MM.1S (cell line): Measurements from ENCODE around the gene FGL2.

Experiments used
- DNase-seq: peaks from one replicate; pipeline ENCODE4 v3.0.0-alpha.2; 2015
- H2AFZ ChIP-seq: fragments of 300-600 bp; sonication (generic); 2 replicates; pipeline ENCODE4 v1.6.0; 2016; ENCODE audit warnings: antibody characterized with exemption, low read length
- H3F3A ChIP-seq: fragments of 300-600 bp; sonication (generic); 2 replicates; pipeline ENCODE4 v1.6.1; 2016; ENCODE audit warnings: mild to moderate bottlenecking, antibody characterized with exemption, low read length, moderate library complexity, mixed read lengths; ENCODE audit not compliant: insufficient read depth
- H3K27ac ChIP-seq: fragments of 300-600 bp; sonication (generic); 2 replicates; pipeline ENCODE4 v1.5.1; 2016; ENCODE audit warnings: mild to moderate bottlenecking, low read length
- H3K27me3 ChIP-seq: fragments of 300-600 bp; sonication (generic); replicated peaks from 2 replicates; pipeline ENCODE4 v1.6.0; 2016; ENCODE audit warnings: low read length; ENCODE audit not compliant: insufficient read depth
- H3K36me3 ChIP-seq: fragments of 300-600 bp; sonication (generic); replicated peaks from 2 replicates; pipeline ENCODE4 v1.6.1; 2016; ENCODE audit warnings: mild to moderate bottlenecking, low read length, mixed read lengths; ENCODE audit not compliant: insufficient read depth
- H3K4me1 ChIP-seq: fragments of 300-600 bp; sonication (generic); 2 replicates; pipeline ENCODE4 v1.6.1; 2016; ENCODE audit warnings: low read length, mixed read lengths
- H3K4me2 ChIP-seq: fragments of 300-600 bp; sonication (generic); 2 replicates; pipeline ENCODE4 v1.6.0; 2016; ENCODE audit warnings: low read depth, low read length
- H3K4me3 ChIP-seq: fragments of 300-600 bp; sonication (generic); 2 replicates; pipeline ENCODE4 v1.5.1; 2016; ENCODE audit warnings: low read length, mixed read lengths
- H3K79me2 ChIP-seq: fragments of 300-600 bp; sonication (generic); 2 replicates; pipeline ENCODE4 v1.6.1; 2016; ENCODE audit warnings: mixed run types, low read length, mixed read lengths
- H3K9ac ChIP-seq: fragments of 300-600 bp; sonication (generic); 2 replicates; pipeline ENCODE4 v1.6.1; 2016; ENCODE audit warnings: low read length, mixed read lengths
- H3K9me2 ChIP-seq: fragments of 300-600 bp; sonication (generic); replicated peaks from 2 replicates; pipeline ENCODE4 v1.6.1; 2016; ENCODE audit warnings: mild to moderate bottlenecking, low read length, mixed read lengths; ENCODE audit not compliant: insufficient read depth
- H3K9me3 ChIP-seq: fragments of 300-600 bp; sonication (generic); replicated peaks from 2 replicates; pipeline ENCODE4 v1.6.1; 2016; ENCODE audit warnings: mild to moderate bottlenecking, low read length, mixed read lengths; ENCODE audit not compliant: insufficient read depth
- H4K20me1 ChIP-seq: fragments of 300-600 bp; sonication (generic); 2 replicates; pipeline ENCODE4 v1.6.1; 2016; ENCODE audit warnings: mild to moderate bottlenecking, low read length, moderate library complexity, mixed read lengths; ENCODE audit not compliant: insufficient read depth
- EZH2 ChIP-seq: fragments of 300-600 bp; sonication (generic); optimal IDR thresholded peaks from 2 replicates; pipeline ENCODE3; 2017; ENCODE audit warnings: low read depth, mild to moderate bottlenecking, antibody characterized with exemption, low read length, mixed read lengths
- EZH2phosphoT487 ChIP-seq: fragments of 300-600 bp; sonication (generic); IDR thresholded peaks from 2 replicates; pipeline ENCODE4 v1.6.1; 2018; ENCODE audit warnings: antibody characterized with exemption, low read length
- TF ChIP-seq, protein P1 (sequence below): fragments of 300-600 bp; sonication (generic); IDR thresholded peaks from 2 replicates; pipeline ENCODE4 v1.5.1; 2016; ENCODE audit warnings: antibody characterized with exemption, low read length, mixed read lengths

FGL2 gene

DNA sequence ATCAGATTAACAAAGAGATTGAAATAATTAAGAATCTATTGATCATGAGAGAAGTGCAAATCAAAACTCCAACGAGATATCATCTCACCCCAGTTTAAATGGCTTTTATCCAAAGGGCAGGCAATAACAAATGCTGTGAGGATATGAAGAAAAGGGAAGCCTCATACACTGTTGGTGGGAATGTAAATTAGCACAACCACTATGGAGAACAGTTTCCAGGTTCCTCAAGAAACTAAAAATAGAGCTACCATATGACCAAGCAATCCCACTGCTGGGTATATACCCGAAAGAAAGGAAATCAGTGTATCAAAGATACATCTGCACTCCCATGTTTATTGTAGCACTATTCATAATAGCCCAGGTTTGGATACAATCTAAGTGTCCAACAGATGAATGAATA is 13.8 kb downstream of the FGL2 start:
- Histone ChIP-seq H3K9me3 (no peaks in the 10 kb centered on the region), H3K27me3 (no peaks in the 10 kb centered on the region), H4K20me1 (no peaks in the 10 kb centered on the region), H3K9ac (no peak overlapping the region), H3K4me1 (no peaks in the 10 kb centered on the region), H3K79me2 (no peaks in the 10 kb centered on the region), H3F3A (no peaks in the 10 kb centered on the region), H3K36me3 (no peaks in the 10 kb centered on the region), H2AFZ (no peak overlapping the region), H3K4me2 (no peak overlapping the region), H3K27ac (no peak overlapping the region), H3K9me2 (no peaks in the 10 kb centered on the region), H3K4me3 (no peak overlapping the region)
- TF ChIP-seq, protein P1, sequence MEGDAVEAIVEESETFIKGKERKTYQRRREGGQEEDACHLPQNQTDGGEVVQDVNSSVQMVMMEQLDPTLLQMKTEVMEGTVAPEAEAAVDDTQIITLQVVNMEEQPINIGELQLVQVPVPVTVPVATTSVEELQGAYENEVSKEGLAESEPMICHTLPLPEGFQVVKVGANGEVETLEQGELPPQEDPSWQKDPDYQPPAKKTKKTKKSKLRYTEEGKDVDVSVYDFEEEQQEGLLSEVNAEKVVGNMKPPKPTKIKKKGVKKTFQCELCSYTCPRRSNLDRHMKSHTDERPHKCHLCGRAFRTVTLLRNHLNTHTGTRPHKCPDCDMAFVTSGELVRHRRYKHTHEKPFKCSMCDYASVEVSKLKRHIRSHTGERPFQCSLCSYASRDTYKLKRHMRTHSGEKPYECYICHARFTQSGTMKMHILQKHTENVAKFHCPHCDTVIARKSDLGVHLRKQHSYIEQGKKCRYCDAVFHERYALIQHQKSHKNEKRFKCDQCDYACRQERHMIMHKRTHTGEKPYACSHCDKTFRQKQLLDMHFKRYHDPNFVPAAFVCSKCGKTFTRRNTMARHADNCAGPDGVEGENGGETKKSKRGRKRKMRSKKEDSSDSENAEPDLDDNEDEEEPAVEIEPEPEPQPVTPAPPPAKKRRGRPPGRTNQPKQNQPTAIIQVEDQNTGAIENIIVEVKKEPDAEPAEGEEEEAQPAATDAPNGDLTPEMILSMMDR = no peak
- TF ChIP-seq EZH2 = no peak
- TF ChIP-seq EZH2phosphoT487 = no peak
- no peak for DNase-seq

DNA sequence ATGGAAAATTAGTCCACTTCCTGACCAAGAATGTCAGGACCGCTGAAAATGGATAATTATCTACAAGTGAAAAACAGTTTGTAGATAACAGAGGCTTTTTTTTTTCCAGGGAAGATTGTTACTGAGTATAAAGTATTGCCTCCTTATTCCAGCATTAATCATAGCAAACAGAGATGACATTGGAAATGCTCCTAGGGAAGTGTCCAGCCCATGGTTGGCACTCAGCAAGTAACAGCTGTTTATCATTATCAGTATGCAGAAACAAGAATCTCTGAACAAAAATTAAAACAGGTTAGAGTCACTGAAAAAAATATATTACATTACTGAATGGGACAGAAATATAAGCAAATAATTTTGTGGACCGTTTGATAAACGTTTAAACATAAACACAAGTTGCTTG is 14.6 kb downstream of the FGL2 start:
- no peak overlapping the region for H3K4me2 ChIP-seq
- H3K36me3 ChIP-seq = no peaks in the 10 kb centered on the region
- no peak overlapping the region for H3K9ac ChIP-seq
- no peaks in the 10 kb centered on the region for H3F3A ChIP-seq
- H3K9me3 ChIP-seq = no peaks in the 10 kb centered on the region
- TF ChIP-seq, protein P1 = no peak
- no peak for TF ChIP-seq EZH2
- TF ChIP-seq EZH2phosphoT487 = no peak
- no peak for DNase-seq
- H2AFZ ChIP-seq = no peak overlapping the region
- H3K27ac ChIP-seq = no peak overlapping the region
- no peaks in the 10 kb centered on the region for H4K20me1 ChIP-seq
- no peak overlapping the region for H3K4me3 ChIP-seq
- H3K4me1 ChIP-seq = no peaks in the 10 kb centered on the region
- no peaks in the 10 kb centered on the region for H3K79me2 ChIP-seq
- no peaks in the 10 kb centered on the region for H3K27me3 ChIP-seq
- H3K9me2 ChIP-seq = no peaks in the 10 kb centered on the region

DNA sequence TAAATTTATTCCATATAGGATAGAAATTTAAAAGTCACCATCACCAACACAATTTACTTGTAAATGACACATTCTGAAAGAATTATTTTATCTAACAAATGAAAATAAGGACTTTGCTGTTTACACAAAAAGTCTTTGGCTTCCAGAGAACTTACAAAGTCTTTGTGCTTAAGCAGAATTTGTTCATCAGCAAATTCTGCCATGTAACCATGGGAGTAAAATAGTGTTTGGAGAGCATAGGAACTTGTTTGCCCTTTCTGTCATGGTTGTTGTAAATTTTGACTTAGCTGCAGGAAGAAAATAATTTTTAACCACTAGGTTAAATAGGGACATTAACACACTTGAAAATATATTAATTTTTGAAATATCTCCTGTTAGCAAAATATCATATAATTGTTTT is 15.2 kb downstream of the FGL2 start:
- H2AFZ ChIP-seq = no peak overlapping the region
- H3K36me3 ChIP-seq = no peaks in the 10 kb centered on the region
- no peaks in the 10 kb centered on the region for H3K4me1 ChIP-seq
- H3F3A ChIP-seq = no peaks in the 10 kb centered on the region
- H4K20me1 ChIP-seq = no peaks in the 10 kb centered on the region
- TF ChIP-seq EZH2phosphoT487 (no peak), EZH2 (no peak)
- TF ChIP-seq, protein P1 = no peak
- no peak overlapping the region for H3K4me3 ChIP-seq
- no peaks in the 10 kb centered on the region for H3K9me3 ChIP-seq
- H3K4me2 ChIP-seq = no peak overlapping the region
- H3K9ac ChIP-seq = no peak overlapping the region
- no peaks in the 10 kb centered on the region for H3K9me2 ChIP-seq
- no peaks in the 10 kb centered on the region for H3K79me2 ChIP-seq
- H3K27me3 ChIP-seq = no peaks in the 10 kb centered on the region
- no peak for DNase-seq
- H3K27ac ChIP-seq = no peak overlapping the region
